Activated T-cell treated with anti-CD3 and anti-CD28 coated beads, Interleukin-2, amount 50 U/mL, for 4 hours (primary cell): Measurements from ENCODE around the gene RIC8B. TPM values are rescaled to one million over a fixed set of nuclear protein-coding genes. Genes with fewer than 3 reads are reported as not detected.

Experiments
- ATAC-seq, 2 donors: fragments of 200-7000 bp; cut with Tn5 transposase; one replicate each; pipeline ENCODE4 v1.10.0; 2021
- DNase-seq: peaks from one replicate; pipeline ENCODE4 v3.0.0-alpha.2; 2020
- H3K27me3 Mint-ChIP-seq: one replicate; pipeline ENCODE4 v1.8.0; 2021; ENCODE audit warnings: low read depth, mixed read lengths
- H3K36me3 Mint-ChIP-seq: one replicate; pipeline ENCODE4 v1.8.0; 2022; ENCODE audit warnings: mixed read lengths; ENCODE audit not compliant: insufficient read depth
- H3K4me1 Mint-ChIP-seq: one replicate; pipeline ENCODE4 v1.8.0; 2021; ENCODE audit warnings: low read depth, mixed read lengths
- H3K4me3 Mint-ChIP-seq: one replicate; pipeline ENCODE4 v1.8.0; 2021; ENCODE audit warnings: mild to moderate bottlenecking, moderate library complexity, mixed read lengths
- H3K9me3 Mint-ChIP-seq: one replicate; pipeline ENCODE4 v1.8.0; 2021; ENCODE audit warnings: mixed read lengths
- total RNA-seq, 3 donors: library from RNA; stranded (reverse); gene quantifications; one replicate each; pipeline ENCODE4 v1.2.1, GENCODE V29; 2021

RIC8B gene
- total RNA-seq, 3 donors from 2014 or later = 7.4 to 8.6 (median 8.1) TPM

- Mint-ChIP-seq H3K9me3 (no peaks in the 10 kb centered on the region), H3K4me1 (no peaks in the 10 kb centered on the region), H3K4me3 (no peak overlapping the region), H3K27me3 (no peaks in the 10 kb centered on the region), H3K36me3 (peaks cover 26% of the 10 kb centered on the region)
- DNase-seq (no peak), ATAC-seq (no peak)
Measured at GRCh38 chr12:106885541-106886249, 111.2 kb downstream of the RIC8B start.

DNA sequence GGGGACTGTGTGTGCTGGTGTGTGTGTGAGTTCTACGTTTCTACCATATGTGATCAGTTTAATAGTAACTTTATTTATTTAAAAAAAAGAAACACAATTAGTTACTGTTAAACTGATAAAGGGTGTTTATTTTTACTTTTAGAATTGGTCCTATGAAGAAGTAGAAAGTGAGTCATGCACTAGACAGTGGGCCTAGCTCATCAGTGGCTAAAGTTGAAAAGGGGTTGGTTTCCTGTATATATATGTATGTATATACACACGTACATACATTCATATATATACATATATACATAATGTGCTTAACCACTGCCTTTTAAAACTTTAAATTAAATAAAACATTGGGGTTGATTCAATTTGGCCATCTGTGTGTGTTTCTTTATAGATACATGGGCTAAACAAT lies 112.5 kb downstream of the RIC8B start:
- DNase-seq = no peak
- no peak for ATAC-seq
- Mint-ChIP-seq H3K4me3 (no peak overlapping the region), H3K27me3 (no peaks in the 10 kb centered on the region), H3K9me3 (no peaks in the 10 kb centered on the region), H3K36me3 (peaks cover 19% of the 10 kb centered on the region), H3K4me1 (no peaks in the 10 kb centered on the region)

DNA sequence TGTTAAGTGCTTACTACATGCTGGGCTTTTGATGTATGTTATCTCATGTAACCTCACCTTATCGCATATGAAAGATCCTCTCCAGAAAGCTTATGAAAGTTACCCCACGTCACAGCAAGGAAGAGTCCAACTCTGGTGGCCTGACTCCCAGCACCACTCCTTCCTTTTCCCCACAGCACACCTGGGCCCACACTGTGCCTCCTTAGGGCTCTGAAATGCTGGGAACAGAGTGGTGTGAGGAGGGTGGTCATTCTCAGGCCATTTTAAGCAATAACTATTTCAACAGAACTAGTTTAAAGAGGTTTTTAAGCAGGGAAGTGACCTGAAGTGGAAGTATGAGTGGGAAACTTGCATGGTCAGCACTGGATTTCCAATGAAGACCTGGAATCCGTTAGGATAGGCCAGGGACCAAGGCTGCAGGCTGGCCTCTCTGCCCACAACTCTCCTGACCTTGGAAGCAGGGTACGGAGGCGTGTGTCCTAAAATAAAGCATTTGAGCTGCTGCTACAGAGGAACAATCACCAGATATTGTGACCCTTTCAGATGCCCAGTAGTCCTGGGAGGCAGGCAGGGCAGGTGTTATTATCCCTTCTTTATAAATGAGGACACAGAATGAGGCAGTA lies 114.0 kb downstream of the RIC8B start:
- H3K36me3 Mint-ChIP-seq = peaks cover 11% of the 10 kb centered on the region
- H3K4me1 Mint-ChIP-seq = no peaks in the 10 kb centered on the region
- no peaks in the 10 kb centered on the region for H3K27me3 Mint-ChIP-seq
- H3K4me3 Mint-ChIP-seq = no peak overlapping the region
- DNase-seq = no peak
- ATAC-seq = no peak
- H3K9me3 Mint-ChIP-seq = no peaks in the 10 kb centered on the region

DNA sequence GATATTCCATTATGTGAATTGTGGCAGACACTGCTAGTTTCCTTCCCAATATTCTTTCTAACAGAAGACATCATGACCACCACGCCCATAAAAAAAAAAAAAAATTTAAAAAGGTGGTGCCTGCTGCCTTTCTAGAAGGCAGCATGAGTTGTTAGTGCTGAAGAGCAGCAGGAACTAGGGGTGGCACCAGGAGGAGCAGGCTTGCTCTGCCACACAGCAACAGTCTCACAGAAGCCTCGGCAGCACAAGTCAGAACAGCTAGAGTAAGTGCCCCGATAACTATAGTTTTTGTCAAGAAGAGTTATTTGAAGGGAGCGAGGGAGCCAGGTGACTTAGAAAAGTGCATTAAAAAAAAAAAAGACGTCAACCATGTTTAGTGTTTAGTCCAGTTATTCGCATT lies 114.8 kb downstream of the RIC8B start:
- H3K9me3 Mint-ChIP-seq = no peaks in the 10 kb centered on the region

GRCh38 chr12:106889950-106890626 lies 115.6 kb downstream of the RIC8B start:
- no peak for DNase-seq
- Mint-ChIP-seq H3K36me3 (peaks cover 6% of the 10 kb centered on the region), H3K9me3 (no peaks in the 10 kb centered on the region), H3K4me3 (no peak overlapping the region), H3K27me3 (no peaks in the 10 kb centered on the region), H3K4me1 (no peaks in the 10 kb centered on the region)
- ATAC-seq = no peak

More for the DNA sequence above, 114.8 kb downstream of the RIC8B start:
- ATAC-seq = no peak
- no peak for DNase-seq
- H3K4me1 Mint-ChIP-seq = no peaks in the 10 kb centered on the region
- H3K36me3 Mint-ChIP-seq = peaks cover 7% of the 10 kb centered on the region
- no peaks in the 10 kb centered on the region for H3K27me3 Mint-ChIP-seq
- no peak overlapping the region for H3K4me3 Mint-ChIP-seq

DNA sequence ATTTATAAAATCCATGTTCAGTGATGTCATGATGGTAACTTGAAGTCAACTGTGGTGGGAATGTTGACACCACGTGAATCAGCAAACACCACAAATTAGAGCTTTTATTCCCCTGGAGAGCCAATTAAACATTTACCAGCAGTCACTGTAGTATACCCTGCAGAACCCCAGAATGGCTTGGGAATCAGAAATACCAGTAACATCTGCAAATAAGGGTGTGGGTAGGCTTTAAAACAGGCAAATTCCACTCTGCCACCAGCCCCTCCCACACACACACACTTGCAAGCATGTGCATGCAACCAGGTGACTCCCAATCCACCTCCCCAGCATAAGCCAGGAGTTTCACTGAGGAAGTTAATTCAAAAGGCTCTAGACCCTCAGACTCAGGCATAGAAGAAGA lies 117.6 kb downstream of the RIC8B start:
- Mint-ChIP-seq H3K9me3 (peaks cover 4% of the 10 kb centered on the region), H3K4me3 (no peak overlapping the region), H3K36me3 (peaks cover 6% of the 10 kb centered on the region), H3K27me3 (no peaks in the 10 kb centered on the region), H3K4me1 (peaks cover 6% of the 10 kb centered on the region)
- no peak for DNase-seq
- ATAC-seq = no peak

DNA sequence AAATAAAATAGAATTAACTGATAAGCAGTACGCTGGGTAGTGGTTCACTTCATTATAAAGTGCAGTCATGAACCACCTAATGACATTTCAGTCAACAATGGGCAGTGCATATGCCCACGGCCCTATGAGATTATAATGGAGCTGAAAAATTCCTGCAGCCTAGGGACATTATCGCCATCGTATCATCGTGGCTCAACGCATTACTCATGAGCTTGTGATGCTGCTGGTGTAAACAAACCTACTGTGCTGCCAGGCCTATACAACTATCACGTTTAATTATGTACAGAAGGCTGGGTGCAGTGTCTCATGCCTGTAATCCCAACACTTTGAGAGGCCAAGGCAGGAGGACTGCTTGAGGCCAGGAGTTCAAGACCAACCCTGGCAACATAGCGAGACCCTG lies 119.0 kb downstream of the RIC8B start:
- Mint-ChIP-seq H3K4me1 (peaks cover 6% of the 10 kb centered on the region), H3K9me3 (peaks cover 4% of the 10 kb centered on the region), H3K27me3 (no peaks in the 10 kb centered on the region), H3K4me3 (no peak overlapping the region), H3K36me3 (peaks cover 3% of the 10 kb centered on the region)
- ATAC-seq (no peak), DNase-seq (no peak)

DNA sequence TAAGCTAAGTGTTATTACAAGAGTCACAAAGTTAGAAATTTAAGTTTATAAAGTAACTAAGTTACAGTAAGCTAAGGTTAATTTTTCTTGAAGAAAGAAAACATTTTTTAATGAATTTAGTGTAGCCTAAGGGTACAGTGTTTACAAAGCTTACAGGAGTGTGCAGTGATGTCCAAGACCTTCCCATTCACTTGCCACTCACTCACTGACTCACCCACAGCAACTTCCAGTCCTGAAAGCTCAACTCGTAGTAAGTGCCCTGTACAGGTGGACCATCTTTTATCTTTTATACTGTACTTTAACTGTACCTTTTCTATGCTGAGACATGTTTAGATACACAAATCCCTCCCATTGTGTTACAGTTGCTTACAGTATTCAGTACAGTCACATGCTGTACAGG lies 120.3 kb downstream of the RIC8B start:
- peaks cover 4% of the 10 kb centered on the region for H3K9me3 Mint-ChIP-seq
- H3K36me3 Mint-ChIP-seq = peaks cover 3% of the 10 kb centered on the region
- H3K27me3 Mint-ChIP-seq = no peaks in the 10 kb centered on the region
- ATAC-seq (no peak), DNase-seq (no peak)
- H3K4me3 Mint-ChIP-seq = no peak overlapping the region
- peaks cover 6% of the 10 kb centered on the region for H3K4me1 Mint-ChIP-seq

DNA sequence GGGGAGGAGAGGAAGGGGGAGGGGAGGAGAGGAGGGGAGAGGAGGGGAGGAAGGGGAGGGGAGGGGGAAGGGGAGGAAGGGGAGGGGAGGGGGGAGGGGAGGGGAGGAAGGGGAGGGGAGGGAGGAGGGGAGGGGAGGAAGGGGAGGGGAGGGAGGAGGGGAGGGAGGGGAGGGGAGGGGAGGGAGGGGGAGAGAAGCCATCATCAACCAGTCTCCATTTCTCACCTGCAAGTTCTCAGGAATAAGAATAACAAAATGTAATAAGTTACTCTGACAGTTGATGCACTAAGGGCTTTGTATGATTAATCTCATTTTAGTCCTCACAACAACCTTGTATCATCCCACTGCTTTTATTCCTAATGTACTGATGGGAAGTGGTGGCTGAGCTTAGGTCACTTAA lies 122.1 kb downstream of the RIC8B start:
- H3K4me1 Mint-ChIP-seq = peaks cover 6% of the 10 kb centered on the region
- DNase-seq (no peak), ATAC-seq (no peak)
- peaks cover 1% of the 10 kb centered on the region for H3K36me3 Mint-ChIP-seq
- H3K27me3 Mint-ChIP-seq = peaks cover 6% of the 10 kb centered on the region
- no peak overlapping the region for H3K4me3 Mint-ChIP-seq
- peaks cover 4% of the 10 kb centered on the region for H3K9me3 Mint-ChIP-seq

GRCh38 chr12:106897082-106897481 lies 122.6 kb downstream of the RIC8B start:
- ATAC-seq (no peak), DNase-seq (no peak)
- Mint-ChIP-seq H3K4me1 (peaks cover 6% of the 10 kb centered on the region), H3K9me3 (peaks cover 4% of the 10 kb centered on the region), H3K27me3 (peaks cover 6% of the 10 kb centered on the region), H3K36me3 (no peaks in the 10 kb centered on the region), H3K4me3 (no peak overlapping the region)

- ATAC-seq (no peak), DNase-seq (no peak)
- no peak overlapping the region for H3K4me3 Mint-ChIP-seq
- H3K4me1 Mint-ChIP-seq = peaks cover 12% of the 10 kb centered on the region
- H3K9me3 Mint-ChIP-seq = peaks cover 4% of the 10 kb centered on the region
- H3K27me3 Mint-ChIP-seq = peaks cover 18% of the 10 kb centered on the region
- H3K36me3 Mint-ChIP-seq = no peaks in the 10 kb centered on the region
Measured at GRCh38 chr12:106897981-106898901, 123.8 kb downstream of the RIC8B start.

GRCh38 chr12:106900554-106900953 lies 126.1 kb downstream of the RIC8B start:
- H3K36me3 Mint-ChIP-seq = no peaks in the 10 kb centered on the region
- H3K4me3 Mint-ChIP-seq = no peak overlapping the region
- ATAC-seq (no peak), DNase-seq (no peak)
- peaks cover 16% of the 10 kb centered on the region for H3K4me1 Mint-ChIP-seq
- peaks cover 4% of the 10 kb centered on the region for H3K9me3 Mint-ChIP-seq
- H3K27me3 Mint-ChIP-seq = peaks cover 25% of the 10 kb centered on the region

GRCh38 chr12:106901276-106901675 lies 126.8 kb downstream of the RIC8B start:
- no peak for DNase-seq
- Mint-ChIP-seq H3K27me3 (peaks cover 26% of the 10 kb centered on the region), H3K4me3 (no peak overlapping the region), H3K9me3 (peaks cover under 1% of the 10 kb centered on the region), H3K36me3 (no peaks in the 10 kb centered on the region), H3K4me1 (peaks cover 13% of the 10 kb centered on the region)
- ATAC-seq = no peak

GRCh38 chr12:106902053-106902452 lies 127.6 kb downstream of the RIC8B start:
- no peak for DNase-seq

More at GRCh38 chr12:106902053-106902452, 127.6 kb downstream of the RIC8B start:
- ATAC-seq = no peak
- H3K9me3 Mint-ChIP-seq = no peaks in the 10 kb centered on the region
- peaks cover 9% of the 10 kb centered on the region for H3K4me1 Mint-ChIP-seq
- no peak overlapping the region for H3K4me3 Mint-ChIP-seq
- peaks cover 33% of the 10 kb centered on the region for H3K27me3 Mint-ChIP-seq
- H3K36me3 Mint-ChIP-seq = no peaks in the 10 kb centered on the region
